Keratinocyte (primary cell): ENCODE results near the gene GET3.

Experiments used
- CTCF ChIP-seq, 3 experiments: IDR thresholded peaks in 1 of 3; conservative IDR thresholded peaks in 1 of 3; optimal IDR thresholded peaks in 1 of 3; 2 replicates in 2 of 3; 3 replicates in 1 of 3; pipeline versions ENCODE3 to v1.5.1; 2011; ENCODE audit warnings: low read length in 3 of 3, mild to moderate bottlenecking in 3 of 3, moderate library complexity in 2 of 3, control low read depth in 1 of 3, inconsistent platforms in 1 of 3; ENCODE audit not compliant: insufficient read depth in 2 of 3; ENCODE audit errors: extremely low read depth in 1 of 3
- EZH2 ChIP-seq: IDR thresholded peaks from one replicate; pipeline ENCODE4 v1.6.1; 2012; ENCODE audit warnings: inconsistent platforms, mild to moderate bottlenecking, low read length, moderate library complexity

DNA sequence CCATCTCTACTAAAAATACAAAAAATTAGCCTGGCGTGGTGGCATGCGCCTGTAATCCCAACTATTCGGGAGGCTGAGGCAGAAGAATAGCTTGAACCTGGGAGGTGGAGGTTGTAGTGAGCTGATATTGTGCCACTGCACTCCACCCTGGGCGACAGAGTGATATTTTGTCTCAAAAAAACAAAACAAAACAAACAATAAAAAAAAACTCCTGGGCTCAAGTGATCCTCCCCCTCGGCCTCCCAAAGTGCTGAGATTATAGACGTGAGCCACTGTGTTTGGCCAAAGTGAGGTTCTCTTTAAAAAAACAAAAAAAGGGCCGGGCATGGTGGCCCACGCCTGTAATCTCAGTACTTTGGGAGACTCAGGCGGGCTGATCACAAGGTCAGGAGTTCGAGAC is 50.2 kb downstream of the GET3 start:
- TF ChIP-seq CTCF (optimal IDR thresholded peaks at IDR 0.05 in 1 of 3, IDR thresholded peaks at IDR 0.05 in 1 of 3, conservative IDR thresholded peaks at IDR 0.05 in 1 of 3; ENCODE audit: extremely low read depth in 1 of 3, insufficient read depth in 2 of 3, low read length in 3 of 3) (no peak), EZH2 (no peak)
